HG03460 (cell line): ENCODE measurements around the gene DEDD2.

Experiments used
- ATAC-seq: cut with Tn5 transposase; IDR thresholded peaks from one replicate; pipeline ENCODE4 v1.9.1; 2021; ENCODE audit not compliant: unreplicated experiment

The DEDD2 gene

GRCh38 chr19:42229301-42229854 lies 11.9 kb upstream of the DEDD2 start:
- no peak for ATAC-seq

- ATAC-seq: no peak
Measured at GRCh38 chr19:42228641-42229040, 11.2 kb upstream of the DEDD2 start.

GRCh38 chr19:42226886-42227285 lies 9.4 kb upstream of the DEDD2 start:
- ATAC-seq: no peak

- ATAC-seq: no peak
Measured at GRCh38 chr19:42225718-42226292, 8.3 kb upstream of the DEDD2 start.

- no peak for ATAC-seq
Measured at GRCh38 chr19:42224940-42225717, 7.7 kb upstream of the DEDD2 start.

GRCh38 chr19:42220751-42221097 lies 3.2 kb upstream of the DEDD2 start:
- ATAC-seq: no peak

GRCh38 chr19:42219812-42220750 lies 2.6 kb upstream of the DEDD2 start, which contains the start of gene ZNF526:
TSS of gene ZNF526 (plus strand) at chr19:42220312. CDS start at chr19:42224404, 4,092 bp downstream.
- ATAC-seq: peak; percentile 74

GRCh38 chr19:42216653-42217519 lies 591 bp downstream of the DEDD2 start:
- peak; percentile 6 for ATAC-seq

- ATAC-seq: no peak
Measured at GRCh38 chr19:42214810-42215485, 2.5 kb downstream of the DEDD2 start.

GRCh38 chr19:42212886-42213285 lies 4.6 kb downstream of the DEDD2 start:
- no peak for ATAC-seq

- ATAC-seq: no peak
Measured at GRCh38 chr19:42208612-42209011, 8.9 kb downstream of the DEDD2 start.

- ATAC-seq: no peak
Measured at GRCh38 chr19:42207767-42208271, 9.7 kb downstream of the DEDD2 start.

- no peak for ATAC-seq
Measured at GRCh38 chr19:42206871-42207755, 10.4 kb downstream of the DEDD2 start.

GRCh38 chr19:42204664-42205063 lies 12.8 kb downstream of the DEDD2 start:
- no peak for ATAC-seq

GRCh38 chr19:42203700-42204099 lies 13.8 kb downstream of the DEDD2 start:
- no peak for ATAC-seq

- ATAC-seq: no peak
Measured at GRCh38 chr19:42202290-42202880, 15.1 kb downstream of the DEDD2 start.

GRCh38 chr19:42201489-42202289 lies 15.8 kb downstream of the DEDD2 start:
- no peak for ATAC-seq
